NCI-H510A (cell line): ENCODE data around the gene LRRC73.
"Not testable (repeated sequence)": the region's sequence is repeated elsewhere in the genome, so short reads cannot be mapped to it uniquely, and the experiment has no call there.

Experiments
- DNase-seq: peaks from one replicate; lab custom pipeline; 2025; lab: John Stamatoyannopoulos, UW

Gene LRRC73, protein sequence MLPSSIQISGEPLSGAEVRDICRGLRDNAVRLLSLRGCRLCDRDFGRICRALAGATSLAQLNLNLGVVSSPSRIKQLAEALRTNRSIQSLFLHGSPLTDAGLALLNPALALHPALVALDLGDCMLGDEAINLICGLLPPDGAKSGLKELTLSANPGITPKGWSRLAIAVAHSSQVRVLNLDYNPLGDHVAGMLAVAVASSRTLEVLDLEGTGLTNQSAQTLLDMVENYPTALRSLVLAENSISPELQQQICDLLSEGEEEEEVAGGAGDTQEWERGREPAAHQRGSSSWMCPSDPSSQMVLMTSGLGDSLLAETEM

DNA sequence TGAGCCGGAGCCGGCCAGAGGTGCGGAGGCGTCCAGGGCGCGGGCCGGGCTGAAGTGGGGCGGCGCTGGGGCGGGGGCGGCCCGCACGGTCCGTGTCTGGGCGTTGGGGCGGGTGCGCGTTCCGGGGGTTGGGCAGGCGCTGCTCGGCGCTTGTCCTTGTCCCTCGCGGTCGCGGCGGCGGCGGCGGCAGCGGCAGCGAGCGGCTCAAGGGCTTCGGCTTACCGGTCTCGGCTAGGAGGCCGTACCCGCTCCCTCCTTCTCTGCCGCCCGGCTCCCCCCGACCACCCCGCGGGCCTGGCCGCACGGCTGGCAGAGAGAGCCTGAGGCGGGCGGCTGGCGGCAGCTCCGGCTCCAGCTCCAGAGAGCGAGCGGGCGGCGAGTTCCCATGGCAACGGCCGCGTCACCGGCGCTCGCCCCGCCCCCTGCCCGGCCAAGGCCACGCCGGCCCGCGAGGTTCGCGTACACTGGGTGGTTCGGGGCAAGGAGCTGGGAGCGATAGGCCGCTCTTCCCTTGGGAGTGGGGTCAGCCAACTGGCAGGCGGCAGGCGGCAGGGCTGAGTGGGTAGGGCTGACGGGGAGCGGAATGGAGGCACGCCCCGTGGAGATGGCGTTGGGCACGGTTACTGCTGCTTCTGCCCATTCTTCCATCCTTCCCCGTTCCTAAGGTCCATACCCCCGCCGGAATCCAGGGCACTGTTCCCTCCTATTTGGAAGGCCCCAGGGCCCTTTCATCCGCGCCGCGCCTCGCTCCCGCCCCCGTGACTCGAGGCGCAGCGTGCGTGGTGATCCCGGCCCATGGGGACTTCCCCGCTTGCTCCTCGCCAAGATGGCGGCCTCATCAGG is at the start of gene LRRC73:
TSS of gene LRRC73 (minus strand) at position 363 of the 843 bp plus-strand sequence. CDS start 561 bp downstream, outside the sequence.
- DNase-seq: peak; percentile 74

DNA sequence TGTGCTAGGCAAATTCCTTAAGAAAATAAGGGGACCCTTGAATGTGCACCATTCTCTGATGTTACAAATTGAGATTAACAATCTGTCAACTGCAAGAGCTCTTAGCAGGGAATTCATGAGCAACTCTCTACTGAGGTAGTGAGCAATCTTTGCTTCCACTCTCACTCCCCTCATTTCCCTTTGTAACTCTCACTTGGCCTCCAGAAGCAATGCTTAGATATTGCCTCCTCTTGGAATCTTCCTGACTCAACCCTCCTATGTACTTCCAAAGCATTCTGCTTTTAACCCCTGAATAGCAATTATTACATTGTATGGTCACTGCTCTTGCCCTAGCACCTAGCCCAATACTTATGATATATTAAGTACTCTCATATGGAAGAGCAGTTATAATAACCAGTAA is 49.2 kb upstream of the LRRC73 start:
- no peak for DNase-seq

DNA sequence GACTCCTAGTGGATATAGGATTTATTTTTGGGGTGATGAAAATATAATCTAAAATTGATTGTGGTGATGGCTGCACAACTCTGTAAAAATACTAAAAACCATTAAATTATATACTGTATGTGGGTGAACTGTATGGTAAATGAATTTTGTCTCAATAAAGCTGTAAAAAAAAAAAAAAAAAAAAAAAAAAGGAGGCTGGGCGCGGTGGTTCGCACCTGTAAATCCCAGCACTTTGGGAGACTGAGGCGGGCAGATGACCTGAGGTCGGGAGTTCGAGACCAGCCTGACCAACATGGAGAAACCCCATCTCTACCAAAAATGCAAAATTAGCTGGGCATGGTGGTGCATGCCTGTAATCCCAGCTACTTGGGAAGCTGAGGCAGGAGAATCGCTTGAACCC is 47.5 kb upstream of the LRRC73 start:
- DNase-seq: not testable (repeated sequence)

DNA sequence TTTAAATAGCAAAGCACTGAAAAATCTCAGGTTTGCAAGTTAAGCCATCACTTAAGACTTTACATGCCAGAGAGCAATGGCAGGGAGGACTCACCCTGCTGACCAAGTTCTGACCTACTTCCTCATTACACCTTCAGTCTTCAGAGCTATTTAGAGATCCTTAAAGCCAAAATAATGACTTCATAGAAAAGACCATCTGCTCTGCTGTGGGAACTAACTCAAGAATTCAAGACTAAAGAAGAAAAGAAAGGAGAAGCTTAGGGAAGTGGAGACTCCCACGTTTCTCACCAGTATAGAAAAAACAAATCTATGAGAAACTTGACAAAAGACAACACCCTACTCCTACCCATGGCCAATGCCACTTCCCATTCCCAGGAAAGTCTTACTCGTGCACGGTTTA is 37.1 kb upstream of the LRRC73 start:
- DNase-seq: no peak

DNA sequence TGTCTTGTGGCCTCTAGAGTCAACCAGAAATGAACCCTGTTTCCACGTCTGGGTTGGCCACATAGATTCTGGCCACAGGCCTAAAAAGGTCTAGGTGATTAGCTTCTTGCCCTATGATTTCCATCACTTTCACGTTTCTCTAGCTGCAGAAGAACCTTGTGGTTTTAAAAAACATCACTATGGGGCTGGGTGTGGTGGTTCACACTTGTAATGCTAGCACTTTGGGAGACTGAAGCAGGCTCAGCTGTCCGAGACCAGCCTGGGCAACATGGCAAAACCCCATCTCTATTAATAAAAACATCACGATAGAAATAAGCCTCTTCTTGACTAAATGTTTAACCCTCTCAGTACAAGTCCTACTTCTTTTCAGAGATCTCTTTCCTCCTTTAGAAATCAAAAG is 34.3 kb upstream of the LRRC73 start:
- DNase-seq: no peak

DNA sequence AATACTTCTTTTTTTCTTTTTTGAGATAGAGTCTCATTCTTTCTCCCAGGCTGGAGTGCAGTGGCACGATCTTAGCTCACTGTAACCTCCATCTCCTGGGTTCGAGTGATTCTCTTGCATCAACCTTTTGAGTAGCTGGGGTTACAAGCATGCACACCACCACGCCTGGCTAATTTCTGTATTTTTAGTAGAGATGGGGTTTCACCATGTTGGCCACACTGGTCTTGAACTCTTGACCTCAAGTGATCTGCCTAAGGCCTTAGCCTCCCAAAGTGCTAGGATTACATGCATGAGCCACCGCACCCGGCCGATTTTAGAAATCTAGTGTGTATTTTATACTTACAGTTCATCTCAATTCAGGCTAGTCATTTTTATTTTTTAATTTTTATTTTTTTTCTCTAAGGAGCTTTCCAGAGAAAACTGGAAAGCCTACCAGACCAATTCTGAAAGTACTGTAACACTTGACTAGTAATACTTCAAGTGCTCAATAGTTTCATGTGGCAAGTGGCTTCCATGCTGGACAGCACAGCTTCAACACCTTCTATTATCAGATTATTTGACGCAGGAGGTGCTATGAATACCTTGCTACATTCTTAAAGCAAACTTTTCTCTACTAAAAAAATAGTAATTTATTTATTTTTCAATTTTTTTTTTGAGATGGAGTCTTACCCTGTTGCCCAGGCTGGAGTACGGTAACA is 31.8 kb upstream of the LRRC73 start:
- no peak for DNase-seq

DNA sequence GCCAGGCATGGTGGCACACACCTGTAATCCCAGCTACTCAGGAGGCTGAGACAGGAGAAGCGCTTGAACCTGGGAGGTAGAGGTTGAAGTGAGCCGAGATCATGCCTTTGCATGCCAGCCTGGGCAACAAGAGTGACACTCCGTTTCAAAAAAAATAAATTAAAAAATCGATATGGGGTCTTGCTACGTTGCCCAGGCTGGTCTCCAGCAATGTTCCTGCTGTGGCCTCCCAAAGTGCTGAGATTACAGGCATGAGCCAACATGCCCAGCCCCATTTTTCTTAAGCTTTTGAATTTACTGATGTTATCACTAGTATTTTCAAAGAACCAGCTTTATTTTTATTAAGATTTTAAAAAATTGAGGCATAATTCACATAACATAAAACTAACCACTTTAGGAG is 30.4 kb upstream of the LRRC73 start:
- no peak for DNase-seq

DNA sequence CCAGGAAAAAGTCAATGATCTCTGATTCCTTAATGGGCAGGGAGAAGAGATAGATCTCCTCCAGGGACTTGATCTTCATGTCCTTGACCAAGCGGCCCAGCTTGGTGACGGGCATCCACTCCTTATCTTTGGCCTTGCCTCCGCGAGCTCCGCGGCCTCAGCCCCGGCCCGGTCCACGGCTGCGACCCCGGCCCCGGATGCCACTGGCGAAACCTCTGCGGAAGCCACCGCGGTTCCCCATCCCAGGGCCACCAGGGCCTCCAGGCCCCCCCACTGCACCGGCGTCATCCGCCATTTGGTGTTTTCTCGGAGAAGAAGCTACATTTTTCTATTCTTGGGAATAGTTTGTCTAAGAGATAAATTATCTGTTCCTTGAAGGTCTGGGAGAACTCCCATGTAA is 29.3 kb upstream of the LRRC73 start:
- DNase-seq: not testable (repeated sequence)

DNA sequence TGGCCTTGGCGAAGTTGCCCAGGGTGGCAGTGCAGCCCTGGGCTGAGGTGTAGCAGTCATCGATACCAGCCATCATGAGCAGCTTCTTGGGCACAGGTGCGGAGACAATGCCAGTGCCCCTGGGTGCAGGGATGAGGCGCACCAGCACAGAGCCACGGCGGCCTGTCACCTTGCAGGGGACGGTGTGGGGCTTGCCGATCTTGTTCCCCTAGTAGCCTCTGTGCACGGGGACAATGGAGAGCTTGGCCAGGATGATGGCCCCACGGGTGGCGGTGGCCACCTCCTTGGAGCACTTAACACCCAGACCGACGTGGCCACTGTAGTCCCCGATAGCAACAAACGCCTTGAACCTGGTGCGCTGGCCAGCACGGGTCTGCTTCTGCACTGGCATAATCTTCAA is 28.8 kb upstream of the LRRC73 start:
- not testable (repeated sequence) for DNase-seq

DNA sequence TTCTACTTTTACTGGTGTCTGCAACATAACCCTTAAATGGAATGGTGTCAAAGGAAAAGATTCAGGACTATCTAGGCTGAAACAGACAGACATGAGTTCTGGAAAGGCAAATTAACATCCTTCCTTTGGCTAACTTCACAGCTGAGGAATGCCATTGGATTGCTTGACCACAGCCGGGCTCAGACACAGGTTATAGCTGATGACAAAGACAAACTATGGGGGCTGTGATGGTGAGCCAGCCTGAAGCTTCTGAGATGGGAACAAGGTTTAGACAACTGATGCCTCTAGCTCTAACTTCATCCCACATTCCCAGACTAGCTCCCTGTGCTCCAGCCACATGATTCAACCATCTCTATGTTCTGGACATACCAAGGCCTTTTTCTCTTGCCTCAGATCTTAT is 22.1 kb upstream of the LRRC73 start:
- DNase-seq: no peak

DNA sequence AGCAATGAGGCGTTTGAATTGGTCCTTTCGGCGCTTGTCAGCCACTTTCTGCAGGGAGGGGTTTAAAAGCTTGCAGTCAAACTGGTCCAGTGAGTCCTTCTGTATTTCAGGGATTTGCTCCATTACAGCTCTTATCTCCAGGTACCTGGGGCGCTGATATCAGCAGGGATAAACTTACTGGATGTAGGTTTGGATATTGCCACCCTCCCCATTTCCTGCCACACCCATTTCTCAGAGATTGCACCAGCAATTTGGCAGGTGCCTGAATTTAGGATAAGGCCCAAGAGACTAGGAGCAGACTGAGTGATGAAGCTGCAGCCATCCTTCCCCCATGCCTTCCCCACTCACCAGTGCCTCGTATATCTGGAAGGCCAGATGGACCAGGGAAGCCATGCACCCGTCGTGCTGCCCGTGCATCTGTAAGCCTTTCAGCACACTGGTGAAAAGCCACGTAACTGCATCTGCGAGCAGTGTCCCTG is 14.4 kb upstream of the LRRC73 start:
- no peak for DNase-seq

DNA sequence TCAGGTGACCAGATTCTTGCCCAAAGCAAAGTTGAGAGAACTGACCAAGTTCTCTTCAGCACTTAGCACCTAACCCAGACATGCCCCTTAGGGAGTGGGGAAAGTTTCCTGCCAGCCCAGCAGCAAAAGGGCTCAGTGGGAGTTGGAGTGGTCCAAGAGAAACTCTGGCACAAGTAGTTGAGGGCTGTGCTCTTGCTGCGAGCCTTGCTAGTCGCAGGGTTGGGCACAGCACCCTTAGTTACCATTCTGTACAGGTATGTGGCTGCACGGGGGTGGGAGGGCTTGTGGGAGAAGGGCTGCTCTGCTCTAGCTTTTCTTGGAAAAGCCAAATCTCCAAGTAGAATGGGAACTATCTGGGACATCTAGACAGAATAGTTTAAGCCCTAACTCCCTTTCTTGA is 13.1 kb upstream of the LRRC73 start:
- DNase-seq: no peak

DNA sequence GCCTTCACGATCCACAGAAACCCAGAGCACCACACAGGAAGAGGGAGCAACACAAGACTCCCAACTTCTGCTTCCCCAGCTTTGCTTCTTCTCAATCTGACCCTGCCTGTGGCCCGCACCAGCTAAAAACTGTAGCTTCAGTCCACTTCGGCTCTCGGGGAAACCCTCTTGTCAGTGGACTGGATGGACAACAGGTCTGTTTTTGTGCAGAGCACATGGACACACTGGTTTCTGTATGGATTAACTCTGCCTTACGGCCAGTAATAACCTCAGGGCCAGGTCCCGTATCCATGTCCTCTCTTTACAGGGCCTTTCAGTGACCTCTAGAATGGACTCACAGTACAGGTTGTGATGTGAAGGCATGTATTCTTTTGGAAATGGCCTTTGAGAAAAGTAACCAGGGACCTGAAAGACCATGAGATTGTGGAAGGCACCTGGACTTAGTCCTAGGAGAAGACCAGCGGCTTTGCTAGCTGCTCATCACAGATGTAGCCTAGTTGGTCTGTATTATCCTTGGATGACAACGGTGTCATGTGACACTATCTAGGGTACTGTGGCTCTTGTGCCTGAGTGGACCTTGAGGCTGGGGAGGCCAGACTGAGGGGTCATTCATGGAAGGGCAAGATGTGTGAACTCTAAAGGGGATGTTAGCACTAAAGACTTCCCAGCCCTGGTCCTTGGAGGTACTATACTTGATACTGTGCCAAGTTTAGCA is 12.6 kb upstream of the LRRC73 start:
- DNase-seq: no peak

DNA sequence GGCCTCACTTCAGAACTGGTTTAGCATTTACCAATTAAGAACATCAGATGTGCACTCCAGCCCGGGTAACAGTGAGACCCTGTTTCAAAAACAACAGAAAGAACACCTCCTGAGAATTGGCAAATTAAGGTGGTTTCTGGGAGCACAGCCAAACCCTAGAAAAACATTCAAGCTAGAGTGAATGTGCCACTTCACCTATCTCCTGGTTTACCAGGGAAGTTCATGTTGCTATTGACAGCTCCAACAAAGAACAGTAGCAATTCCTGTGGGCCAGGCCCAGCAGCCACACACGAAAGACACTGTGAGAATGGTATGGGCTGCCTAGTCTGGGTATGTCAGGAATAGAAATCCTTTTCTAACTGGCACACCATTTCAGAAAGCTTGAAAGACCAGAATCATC is 11.7 kb upstream of the LRRC73 start:
- no peak for DNase-seq

DNA sequence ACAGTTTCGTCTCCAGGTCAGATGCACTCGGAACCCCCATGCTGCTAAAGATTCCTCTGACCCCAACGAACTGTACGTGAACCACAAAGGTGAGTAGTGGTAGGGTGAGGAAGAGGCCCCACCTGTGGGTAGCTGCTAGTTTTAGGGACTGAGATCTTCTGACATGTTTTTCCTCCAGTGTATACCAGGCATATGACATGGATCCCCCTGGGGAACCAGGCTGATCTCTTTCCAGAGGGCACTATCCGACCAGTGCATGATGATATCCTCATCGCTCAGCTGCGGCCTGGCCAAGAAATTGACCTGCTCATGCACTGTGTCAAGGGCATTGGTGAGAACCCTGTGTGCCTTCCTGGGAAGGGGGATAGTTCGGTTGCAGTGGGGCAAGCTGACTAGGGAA is 10.0 kb upstream of the LRRC73 start:
- DNase-seq: no peak

DNA sequence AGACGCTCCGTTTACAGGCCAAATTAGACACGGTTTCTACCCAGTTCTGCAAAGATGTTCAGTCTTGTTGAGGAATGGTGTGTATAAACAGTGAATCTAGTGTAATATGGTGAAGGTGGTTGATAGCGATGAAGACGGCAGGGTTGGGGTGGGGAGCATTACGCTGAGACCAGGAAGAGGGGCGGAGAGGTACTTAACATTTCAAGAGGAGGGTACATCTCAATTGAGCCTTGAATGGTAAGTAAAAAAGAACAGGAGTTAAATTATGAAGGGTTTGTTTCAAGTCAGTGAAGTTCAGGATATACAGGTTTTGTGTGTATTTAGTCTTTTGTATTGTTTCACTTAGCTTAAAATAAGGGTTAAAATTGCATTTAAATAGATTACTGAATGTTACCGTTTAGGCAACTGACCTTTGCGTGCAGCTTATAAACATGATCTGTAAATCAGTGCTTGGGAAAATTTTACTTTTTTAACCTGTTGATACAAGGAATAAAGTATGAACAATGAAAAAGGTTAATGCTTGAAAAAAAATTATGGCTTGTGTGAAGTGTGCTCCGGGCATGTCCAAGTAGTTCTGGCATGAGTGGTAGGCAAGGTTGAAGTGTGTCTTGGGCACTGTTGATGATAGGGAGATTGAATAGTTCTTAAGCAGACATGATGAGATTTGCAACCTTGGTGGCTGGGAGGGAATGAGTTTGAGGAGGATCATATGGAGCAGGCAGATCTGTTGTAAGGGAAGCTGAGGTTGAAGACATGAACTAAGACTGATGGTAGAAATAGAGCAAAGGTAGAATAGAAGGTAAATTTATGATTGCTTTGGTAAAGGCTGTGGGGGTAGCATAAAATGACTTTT is 7.6 kb upstream of the LRRC73 start:
- DNase-seq: no peak

DNA sequence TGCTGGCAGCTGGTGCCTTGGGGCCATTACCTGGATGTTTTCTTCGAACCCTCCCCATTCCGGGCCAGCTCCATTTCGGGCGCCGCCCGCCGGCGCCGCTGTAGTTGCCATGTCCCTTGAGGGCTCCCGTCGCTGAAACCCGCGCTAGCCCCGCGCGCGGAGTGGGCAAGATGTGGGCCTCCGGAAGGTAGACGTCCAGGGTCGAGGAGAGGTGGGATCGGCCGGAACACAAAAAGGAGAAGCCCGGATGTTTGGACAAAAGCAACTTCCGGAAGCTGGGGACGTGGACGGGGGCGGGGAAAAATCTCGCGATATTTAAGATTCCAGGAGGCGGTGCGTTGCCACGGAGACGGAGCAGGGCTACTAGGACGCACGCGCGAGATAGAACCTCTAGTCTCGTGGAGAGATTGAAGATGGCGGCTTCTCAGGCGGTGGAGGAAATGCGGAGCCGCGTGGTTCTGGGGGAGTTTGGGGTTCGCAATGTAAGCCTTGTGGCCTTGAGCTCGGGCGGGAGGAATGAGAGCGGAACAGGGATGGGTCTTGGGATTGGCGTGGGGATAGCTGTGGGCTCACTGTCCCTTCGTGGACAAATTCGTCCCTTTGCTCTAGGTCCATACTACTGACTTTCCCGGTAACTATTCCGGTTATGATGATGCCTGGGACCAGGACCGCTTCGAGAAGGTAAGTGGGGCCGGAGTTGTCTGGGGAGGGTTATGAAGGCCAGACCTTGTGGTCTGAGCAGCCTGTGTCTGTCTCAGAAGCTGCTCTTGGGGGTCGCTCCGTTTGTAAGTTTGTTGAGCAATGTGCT is 6.8 kb upstream of the LRRC73 start, which contains the start of the genes POLR1C and YIPF3:
TSS of gene POLR1C (plus strand) at position 393 of the 808 bp plus-strand sequence. CDS start at position 414, 21 bp downstream.
TSS of gene YIPF3 (minus strand) at position 230 of the 808 bp plus-strand sequence. CDS start at position 111, 119 bp downstream.
- peak; percentile 99 for DNase-seq

DNA sequence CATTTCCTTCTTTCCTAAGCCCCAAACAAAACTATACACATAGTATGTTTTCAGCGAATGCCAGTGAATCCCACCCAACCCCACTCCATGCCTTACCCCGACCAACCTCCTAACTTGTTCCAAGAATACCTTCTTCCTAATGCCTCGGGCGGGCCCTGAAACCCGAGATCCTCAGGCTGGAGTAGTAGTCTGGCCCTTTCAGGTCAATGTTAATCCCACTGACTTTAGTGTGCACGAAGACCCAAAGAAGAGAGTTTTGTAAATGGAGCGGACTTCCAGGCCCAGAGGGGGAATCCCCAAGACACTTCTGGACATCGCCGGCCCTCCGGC is 6.2 kb upstream of the LRRC73 start:
- no peak for DNase-seq

DNA sequence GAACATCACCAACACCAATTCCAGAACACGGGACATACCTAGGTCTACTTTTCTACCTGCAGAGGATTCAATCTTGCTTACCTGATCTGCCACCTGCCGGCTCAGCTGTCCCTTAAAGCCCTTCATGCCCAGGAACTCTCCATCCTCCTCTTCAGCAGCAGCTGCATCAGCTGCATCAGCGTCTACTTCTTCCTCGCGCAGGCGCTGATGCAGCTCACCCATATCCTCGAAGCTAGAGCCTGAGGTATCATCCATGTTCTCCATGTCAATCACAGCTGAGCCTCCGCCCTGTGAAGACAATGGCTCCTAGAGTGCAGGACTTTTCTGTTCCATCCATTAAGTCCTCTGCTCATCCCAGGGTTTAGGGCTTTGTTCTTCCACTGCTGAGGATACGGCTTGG is 5.7 kb upstream of the LRRC73 start:
- peak; percentile 57 for DNase-seq

DNA sequence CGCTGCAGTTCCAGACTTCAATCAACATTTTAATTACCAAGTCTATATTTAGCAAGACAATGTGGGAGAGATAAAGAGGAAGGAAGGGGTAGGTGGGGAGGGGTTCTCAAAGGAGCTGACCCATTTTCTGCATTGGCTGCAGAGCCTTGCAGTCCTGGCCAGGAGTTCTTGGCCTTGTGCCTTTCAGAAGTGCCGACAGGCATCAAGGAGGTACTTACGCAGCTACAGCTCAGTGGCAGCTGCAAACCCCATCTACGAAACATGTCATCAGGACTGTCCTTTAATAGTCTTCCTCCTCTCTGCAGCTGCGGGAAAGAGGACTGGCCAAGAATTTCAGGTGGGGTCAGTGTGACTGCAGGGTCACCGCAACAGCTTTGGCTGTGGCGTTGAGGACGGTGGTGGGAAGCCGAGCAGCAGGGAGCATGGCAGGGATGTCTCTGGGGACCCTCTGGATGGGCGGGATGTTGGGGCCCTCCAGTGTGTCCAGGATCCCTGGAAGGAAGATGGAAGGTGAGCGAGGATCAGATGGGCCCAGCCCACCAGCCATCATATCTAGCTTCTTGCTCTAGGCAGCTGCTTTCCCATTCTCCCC is 1.8 kb upstream of the LRRC73 start:
- no peak for DNase-seq
